HepG2 (cell line): ENCODE results near the gene TLCD3B. TPM values are rescaled to one million over a fixed set of nuclear protein-coding genes. Genes with fewer than 3 reads are reported as not detected.

Experiments
- AKAP8 ChIP-seq: sonication (generic); formaldehyde crosslinking; IDR thresholded peaks from 2 replicates; pipeline ENCODE4 v1.5.1; 2020; ENCODE audit warnings: mild to moderate bottlenecking, missing genetic modification reagents
- CC2D1A ChIP-seq: sonication (generic); formaldehyde crosslinking; IDR thresholded peaks from 2 replicates; pipeline ENCODE4 v1.8.1; 2023; ENCODE audit warnings: mild to moderate bottlenecking, missing genetic modification reagents
- IRX3 ChIP-seq: sonication (generic); formaldehyde crosslinking; IDR thresholded peaks from 2 replicates; pipeline ENCODE4 v1.8.1; 2023; ENCODE audit warnings: mild to moderate bottlenecking, low read depth, missing genetic modification reagents, borderline replicate concordance
- KLF13 ChIP-seq: sonication (generic); formaldehyde crosslinking; IDR thresholded peaks from 2 replicates; pipeline ENCODE4 v1.4.0; 2020; ENCODE audit warnings: mild to moderate bottlenecking, missing genetic modification reagents
- NPAS2 ChIP-seq: sonication (generic); formaldehyde crosslinking; IDR thresholded peaks from 2 replicates; pipeline ENCODE4 v1.8.0; 2022; ENCODE audit warnings: mild to moderate bottlenecking, missing genetic modification reagents, borderline replicate concordance
- RBM22 ChIP-seq: fragments of 200-400 bp; formaldehyde crosslinking; optimal IDR thresholded peaks from 2 replicates; pipeline ENCODE3; 2017; ENCODE audit warnings: mild to moderate bottlenecking, low read length, moderate library complexity
- SNAI1 ChIP-seq: sonication (generic); formaldehyde crosslinking; IDR thresholded peaks from 2 replicates; pipeline ENCODE4 v1.5.0; 2020; ENCODE audit warnings: mild to moderate bottlenecking, missing genetic modification reagents, borderline replicate concordance
- SRSF4 ChIP-seq: fragments of 200-400 bp; formaldehyde crosslinking; IDR thresholded peaks from one replicate; pipeline ENCODE4 v1.6.1; 2018; ENCODE audit warnings: mild to moderate bottlenecking, low read depth, low read length, moderate library complexity; ENCODE audit not compliant: poor library complexity, severe bottlenecking
- SRY ChIP-seq: sonication (generic); formaldehyde crosslinking; IDR thresholded peaks from 2 replicates; pipeline ENCODE4 v1.8.0; 2022; ENCODE audit warnings: mild to moderate bottlenecking, missing genetic modification reagents
- TBL1XR1 ChIP-seq: fragments of 150-350 bp; IDR thresholded peaks from 2 replicates; pipeline ENCODE4 v1.6.1; 2014; ENCODE audit warnings: borderline replicate concordance, low read length; ENCODE audit not compliant: partially characterized antibody
- TP53 ChIP-seq: sonication (generic); formaldehyde crosslinking; conservative IDR thresholded peaks from 2 replicates; pipeline ENCODE4 v1.4.0; 2020; ENCODE audit warnings: missing genetic modification reagents
- ZIK1 ChIP-seq: sonication (generic); formaldehyde crosslinking; IDR thresholded peaks from 2 replicates; pipeline ENCODE4 v1.5.0; 2020; ENCODE audit warnings: mild to moderate bottlenecking, low read depth, missing genetic modification reagents, borderline replicate concordance
- ZKSCAN5 ChIP-seq: sonication (generic); formaldehyde crosslinking; IDR thresholded peaks from 2 replicates; pipeline ENCODE4 v1.5.1; 2020; ENCODE audit warnings: mild to moderate bottlenecking, missing genetic modification reagents
- ZNF34 ChIP-seq: sonication (generic); formaldehyde crosslinking; IDR thresholded peaks from 2 replicates; pipeline ENCODE4 v1.4.0; 2020; ENCODE audit warnings: mild to moderate bottlenecking, missing genetic modification reagents, borderline replicate concordance
- ZNF383 ChIP-seq: sonication (generic); formaldehyde crosslinking; IDR thresholded peaks from 2 replicates; pipeline ENCODE4 v1.4.0; 2020; ENCODE audit warnings: missing genetic modification reagents, mild to moderate bottlenecking, borderline replicate concordance
- ZNF496 ChIP-seq: sonication (generic); formaldehyde crosslinking; IDR thresholded peaks from 2 replicates; pipeline ENCODE4 v1.8.1; 2023; ENCODE audit warnings: mild to moderate bottlenecking, moderate library complexity, missing genetic modification reagents; ENCODE audit not compliant: insufficient replicate concordance
- ZNF589 ChIP-seq: sonication (generic); formaldehyde crosslinking; conservative IDR thresholded peaks from 2 replicates; pipeline ENCODE4 v1.8.0; 2022; ENCODE audit warnings: mild to moderate bottlenecking, moderate library complexity, missing genetic modification reagents
- polyA plus RNA-seq, 8 experiments: library from polyadenylated mRNA; depleted of rRNA in 3 of 8; stranded (reverse) in 7 of 8; unstranded in 1 of 8; fragments of >200 nt; fragmentation: Illumina TruSeq in 4 of 8; extraction: Trizol in 4 of 8; gene quantifications; 2 replicates each; pipeline versions ENCODE4 v1.2.1 to v1.2.3, GENCODE V29; 2011 to 2016; ENCODE audit warnings: low read depth in 4 of 8, missing spikeins in 1 of 8, mixed read lengths in 1 of 8; ENCODE audit not compliant: insufficient read depth in 1 of 8
- total RNA-seq, 5 experiments: library from RNA; depleted of rRNA; stranded (reverse); fragments of >200 nt; fragmentation: Illumina TruSeq; extraction: Trizol; gene quantifications; 2 replicates each; pipeline ENCODE4 v1.2.3, GENCODE V29; 2016; ENCODE audit warnings: low read depth in 1 of 5
- TF ChIP-seq, protein P1 (sequence below): sonication (generic); formaldehyde crosslinking; IDR thresholded peaks from 2 replicates; pipeline ENCODE4 v1.4.0; 2020; ENCODE audit warnings: missing genetic modification reagents; ENCODE audit errors: not compliant biosample characterization
- TF ChIP-seq, protein P2 (sequence below): sonication (generic); formaldehyde crosslinking; IDR thresholded peaks from 2 replicates; pipeline ENCODE4 v1.8.1; 2022; ENCODE audit warnings: mild to moderate bottlenecking, missing genetic modification reagents
- TF ChIP-seq, protein P3 (sequence below): IDR thresholded peaks from 2 replicates; pipeline ENCODE4 v1.6.1; 2016; ENCODE audit warnings: low read depth, control low read depth
- TF ChIP-seq, protein P4 (sequence below): sonication (generic); formaldehyde crosslinking; IDR thresholded peaks from 2 replicates; pipeline ENCODE4 v1.4.0; 2020; ENCODE audit warnings: missing genetic modification reagents
- TF ChIP-seq, protein P5 (sequence below): sonication (generic); formaldehyde crosslinking; IDR thresholded peaks from 2 replicates; pipeline ENCODE4 v1.9.0; 2021; ENCODE audit warnings: missing genetic modification reagents, borderline replicate concordance

Gene TLCD3B
- total and polyA plus RNA-seq, 2 of the 13 experiments (the other 11 are each of a cell fraction or from before 2014, with no cell fraction given) = not detected

DNA sequence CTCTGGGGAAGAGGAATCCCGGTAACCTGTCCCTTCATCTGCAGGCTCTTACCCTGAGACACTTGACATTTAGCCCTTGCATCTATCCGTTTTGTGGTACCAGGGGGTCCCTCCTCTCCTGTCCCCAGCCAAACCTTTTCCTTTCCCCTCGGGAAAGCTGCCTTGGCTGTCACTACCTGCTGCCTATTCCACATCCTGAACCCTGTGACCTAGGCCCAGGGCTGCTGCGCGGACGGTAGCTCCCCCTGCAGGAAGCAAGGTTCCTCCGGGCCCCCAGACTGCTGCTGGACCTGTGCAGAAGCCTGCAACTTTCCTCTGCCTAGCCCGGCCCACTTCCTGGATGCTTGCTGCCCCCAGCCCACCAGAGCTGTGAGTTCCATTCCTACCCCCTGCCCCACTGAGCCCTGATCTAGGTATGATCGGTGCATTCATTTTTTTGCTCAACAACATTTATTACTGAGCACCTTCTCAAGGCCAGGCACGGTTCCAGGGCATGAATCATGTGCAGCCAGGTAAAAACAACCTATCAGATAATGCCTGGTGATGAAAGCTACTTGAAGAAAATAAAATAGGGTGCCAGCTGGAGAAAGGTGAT is 24.0 kb upstream of the TLCD3B start (continued):
- TF ChIP-seq, protein P1, sequence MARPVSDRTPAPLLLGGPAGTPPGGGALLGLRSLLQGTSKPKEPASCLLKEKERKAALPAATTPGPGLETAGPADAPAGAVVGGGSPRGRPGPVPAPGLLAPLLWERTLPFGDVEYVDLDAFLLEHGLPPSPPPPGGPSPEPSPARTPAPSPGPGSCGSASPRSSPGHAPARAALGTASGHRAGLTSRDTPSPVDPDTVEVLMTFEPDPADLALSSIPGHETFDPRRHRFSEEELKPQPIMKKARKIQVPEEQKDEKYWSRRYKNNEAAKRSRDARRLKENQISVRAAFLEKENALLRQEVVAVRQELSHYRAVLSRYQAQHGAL (CRISPR knock-in tag) = no peak
- TF ChIP-seq, protein P2, sequence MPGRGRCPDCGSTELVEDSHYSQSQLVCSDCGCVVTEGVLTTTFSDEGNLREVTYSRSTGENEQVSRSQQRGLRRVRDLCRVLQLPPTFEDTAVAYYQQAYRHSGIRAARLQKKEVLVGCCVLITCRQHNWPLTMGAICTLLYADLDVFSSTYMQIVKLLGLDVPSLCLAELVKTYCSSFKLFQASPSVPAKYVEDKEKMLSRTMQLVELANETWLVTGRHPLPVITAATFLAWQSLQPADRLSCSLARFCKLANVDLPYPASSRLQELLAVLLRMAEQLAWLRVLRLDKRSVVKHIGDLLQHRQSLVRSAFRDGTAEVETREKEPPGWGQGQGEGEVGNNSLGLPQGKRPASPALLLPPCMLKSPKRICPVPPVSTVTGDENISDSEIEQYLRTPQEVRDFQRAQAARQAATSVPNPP (CRISPR knock-in tag) = no peak
- TF ChIP-seq TBL1XR1 (no peak), ZIK1 (CRISPR knock-in tag) (no peak), RBM22 (no peak), AKAP8 (CRISPR knock-in tag) (no peak), ZNF34 (CRISPR knock-in tag) (no peak), SNAI1 (CRISPR knock-in tag) (no peak), CC2D1A (CRISPR knock-in tag) (no peak), NPAS2 (CRISPR knock-in tag) (no peak), ZNF589 (CRISPR knock-in tag) (no peak), ZKSCAN5 (CRISPR knock-in tag) (no peak), ZNF496 (CRISPR knock-in tag) (no peak), SRY (CRISPR knock-in tag) (no peak), KLF13 (0 out of 2 replicates have a peak, but pooled peaks have one; percentile 21), ZNF383 (CRISPR knock-in tag) (peak; percentile 53; the same call in 1 of the 2 replicates), IRX3 (CRISPR knock-in tag) (no peak), TP53 (CRISPR knock-in tag) (no peak), SRSF4 (no peak)
- TF ChIP-seq, protein P3, sequence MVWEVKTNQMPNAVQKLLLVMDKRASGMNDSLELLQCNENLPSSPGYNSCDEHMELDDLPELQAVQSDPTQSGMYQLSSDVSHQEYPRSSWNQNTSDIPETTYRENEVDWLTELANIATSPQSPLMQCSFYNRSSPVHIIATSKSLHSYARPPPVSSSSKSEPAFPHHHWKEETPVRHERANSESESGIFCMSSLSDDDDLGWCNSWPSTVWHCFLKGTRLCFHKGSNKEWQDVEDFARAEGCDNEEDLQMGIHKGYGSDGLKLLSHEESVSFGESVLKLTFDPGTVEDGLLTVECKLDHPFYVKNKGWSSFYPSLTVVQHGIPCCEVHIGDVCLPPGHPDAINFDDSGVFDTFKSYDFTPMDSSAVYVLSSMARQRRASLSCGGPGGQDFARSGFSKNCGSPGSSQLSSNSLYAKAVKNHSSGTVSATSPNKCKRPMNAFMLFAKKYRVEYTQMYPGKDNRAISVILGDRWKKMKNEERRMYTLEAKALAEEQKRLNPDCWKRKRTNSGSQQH (CRISPR knock-in tag) = no peak
- TF ChIP-seq, protein P4, sequence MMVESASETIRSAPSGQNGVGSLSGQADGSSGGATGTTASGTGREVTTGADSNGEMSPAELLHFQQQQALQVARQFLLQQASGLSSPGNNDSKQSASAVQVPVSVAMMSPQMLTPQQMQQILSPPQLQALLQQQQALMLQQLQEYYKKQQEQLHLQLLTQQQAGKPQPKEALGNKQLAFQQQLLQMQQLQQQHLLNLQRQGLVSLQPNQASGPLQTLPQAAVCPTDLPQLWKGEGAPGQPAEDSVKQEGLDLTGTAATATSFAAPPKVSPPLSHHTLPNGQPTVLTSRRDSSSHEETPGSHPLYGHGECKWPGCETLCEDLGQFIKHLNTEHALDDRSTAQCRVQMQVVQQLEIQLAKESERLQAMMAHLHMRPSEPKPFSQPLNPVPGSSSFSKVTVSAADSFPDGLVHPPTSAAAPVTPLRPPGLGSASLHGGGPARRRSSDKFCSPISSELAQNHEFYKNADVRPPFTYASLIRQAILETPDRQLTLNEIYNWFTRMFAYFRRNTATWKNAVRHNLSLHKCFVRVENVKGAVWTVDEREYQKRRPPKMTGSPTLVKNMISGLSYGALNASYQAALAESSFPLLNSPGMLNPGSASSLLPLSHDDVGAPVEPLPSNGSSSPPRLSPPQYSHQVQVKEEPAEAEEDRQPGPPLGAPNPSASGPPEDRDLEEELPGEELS = no peak
- TF ChIP-seq, protein P5, sequence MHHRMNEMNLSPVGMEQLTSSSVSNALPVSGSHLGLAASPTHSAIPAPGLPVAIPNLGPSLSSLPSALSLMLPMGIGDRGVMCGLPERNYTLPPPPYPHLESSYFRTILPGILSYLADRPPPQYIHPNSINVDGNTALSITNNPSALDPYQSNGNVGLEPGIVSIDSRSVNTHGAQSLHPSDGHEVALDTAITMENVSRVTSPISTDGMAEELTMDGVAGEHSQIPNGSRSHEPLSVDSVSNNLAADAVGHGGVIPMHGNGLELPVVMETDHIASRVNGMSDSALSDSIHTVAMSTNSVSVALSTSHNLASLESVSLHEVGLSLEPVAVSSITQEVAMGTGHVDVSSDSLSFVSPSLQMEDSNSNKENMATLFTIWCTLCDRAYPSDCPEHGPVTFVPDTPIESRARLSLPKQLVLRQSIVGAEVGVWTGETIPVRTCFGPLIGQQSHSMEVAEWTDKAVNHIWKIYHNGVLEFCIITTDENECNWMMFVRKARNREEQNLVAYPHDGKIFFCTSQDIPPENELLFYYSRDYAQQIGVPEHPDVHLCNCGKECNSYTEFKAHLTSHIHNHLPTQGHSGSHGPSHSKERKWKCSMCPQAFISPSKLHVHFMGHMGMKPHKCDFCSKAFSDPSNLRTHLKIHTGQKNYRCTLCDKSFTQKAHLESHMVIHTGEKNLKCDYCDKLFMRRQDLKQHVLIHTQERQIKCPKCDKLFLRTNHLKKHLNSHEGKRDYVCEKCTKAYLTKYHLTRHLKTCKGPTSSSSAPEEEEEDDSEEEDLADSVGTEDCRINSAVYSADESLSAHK = no peak
